H1 (cell line): ENCODE results near the gene PLD6. TPM values are rescaled to one million over a fixed set of nuclear protein-coding genes. Genes with fewer than 3 reads are reported as not detected.

Experiments used
- ATF2 ChIP-seq: IDR thresholded peaks from 2 replicates; pipeline ENCODE4 v1.6.1; 2012; ENCODE audit warnings: low read length, inconsistent platforms
- ATF3 ChIP-seq: IDR thresholded peaks from 2 replicates; pipeline ENCODE4 v1.6.1; 2011; ENCODE audit warnings: low read depth, mild to moderate bottlenecking, low read length; ENCODE audit not compliant: insufficient read depth
- JUND ChIP-seq: IDR thresholded peaks from 2 replicates; pipeline ENCODE4 v1.6.1; 2011; ENCODE audit warnings: mild to moderate bottlenecking, improper control_type of control experiment, low read length
- polyA plus RNA-seq, 7 experiments: library from polyadenylated mRNA; depleted of rRNA in 3 of 7; stranded (reverse) in 5 of 7; unstranded in 2 of 7; fragments of >200 nt in 5 of 7; fragments of 200-250 nt in 2 of 7; gene quantifications; 1 replicate in 5 of 7; 2 replicates in 1 of 7; 4 replicates in 1 of 7; pipeline versions ENCODE4 v1.2.1 to v1.2.3, GENCODE V29; 2011 to 2013; ENCODE audit warnings: missing spikeins in 2 of 7, mixed read lengths in 2 of 7
- total RNA-seq: library from RNA; stranded (reverse); fragmentation: NEBNext Ultra II Directional; extraction: Animal tissue kit (Norgen Biotek cat#: 25700); gene quantifications from 2 replicates; pipeline ENCODE4 v1.2.1, GENCODE V29; 2021

Gene PLD6
- total and polyA plus RNA-seq, 2 of the 8 experiments (the other 6 are each of a cell fraction or from before 2014, with no cell fraction given), result 0.20 to 0.22 TPM

- TF ChIP-seq ATF2, result no peak
- no peak for TF ChIP-seq JUND
- no peak for TF ChIP-seq ATF3
Measured at GRCh38 chr17:17224137-17224536, 18.0 kb upstream of the PLD6 start (continued).
